ENCODE results near the gene FBXW8.

Gene FBXW8

DNA sequence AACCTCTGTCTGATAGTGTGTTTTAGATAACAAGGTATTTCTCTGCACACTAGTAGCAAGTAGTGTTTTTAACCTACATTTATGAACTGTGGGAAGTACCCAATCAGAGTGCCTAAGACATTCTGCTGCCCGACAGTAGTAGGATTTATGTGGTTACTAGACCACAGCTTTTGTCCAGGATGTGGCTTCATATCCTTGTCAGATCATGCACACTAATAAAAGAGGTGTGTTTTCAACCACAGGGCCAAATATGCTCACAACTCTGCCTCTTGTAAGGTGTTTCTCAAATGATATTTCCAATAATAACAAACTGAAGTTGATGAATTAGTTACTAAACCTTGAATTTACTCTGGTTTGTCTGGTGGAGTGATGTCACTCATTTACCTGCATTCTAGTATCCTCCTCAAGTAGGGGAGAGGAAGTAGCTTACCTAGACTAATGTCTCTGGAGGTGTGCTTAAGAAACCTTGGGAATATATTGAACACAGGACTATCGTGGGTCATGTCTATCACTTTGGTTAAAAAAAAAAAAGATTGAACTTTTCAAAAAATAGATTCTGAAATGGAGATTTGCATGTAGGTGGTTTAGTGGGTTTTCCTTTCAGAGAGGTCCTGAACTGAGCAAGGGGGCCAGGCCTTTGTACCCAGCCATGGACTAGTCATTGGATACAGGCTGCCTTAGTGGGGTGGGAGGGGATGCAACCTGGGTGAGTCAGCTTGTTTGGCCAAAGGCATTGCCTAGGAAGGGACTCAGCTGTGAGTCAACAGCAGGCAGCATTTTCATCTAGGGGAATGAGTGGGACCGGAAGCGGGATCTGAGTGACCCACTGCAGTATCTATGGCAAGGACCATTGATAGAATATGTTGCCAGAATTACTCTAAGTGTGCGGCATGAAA, 14.1 kb downstream of the FBXW8 start:
- peak; percentile 68 for DNase-seq

GRCh38 chr12:116926283-116927243, 15.8 kb downstream of the FBXW8 start:
- DNase-seq, result no peak

- DNase-seq, result no peak
Observed at GRCh38 chr12:116927244-116927940, 16.6 kb downstream of the FBXW8 start.

DNA sequence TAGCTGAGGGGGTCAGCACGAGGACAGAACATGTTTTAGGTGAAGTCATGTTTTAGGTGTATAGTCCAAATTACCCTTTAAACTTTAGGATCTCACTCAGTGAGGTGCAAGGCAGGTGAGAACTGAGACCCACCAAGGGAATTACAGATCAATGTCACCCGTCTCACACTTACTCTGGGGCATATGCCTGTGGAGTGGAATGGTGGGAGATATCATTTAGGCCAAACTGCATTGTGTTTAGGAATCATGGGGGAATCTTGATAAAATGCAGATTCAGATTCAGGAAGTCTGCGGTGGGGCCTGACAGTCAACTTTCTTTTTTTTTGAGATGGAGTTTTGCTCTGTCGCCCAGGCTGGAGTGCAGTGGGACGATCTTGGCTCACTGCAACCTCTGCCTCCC, 17.8 kb downstream of the FBXW8 start:
- DNase-seq, result no peak

DNA sequence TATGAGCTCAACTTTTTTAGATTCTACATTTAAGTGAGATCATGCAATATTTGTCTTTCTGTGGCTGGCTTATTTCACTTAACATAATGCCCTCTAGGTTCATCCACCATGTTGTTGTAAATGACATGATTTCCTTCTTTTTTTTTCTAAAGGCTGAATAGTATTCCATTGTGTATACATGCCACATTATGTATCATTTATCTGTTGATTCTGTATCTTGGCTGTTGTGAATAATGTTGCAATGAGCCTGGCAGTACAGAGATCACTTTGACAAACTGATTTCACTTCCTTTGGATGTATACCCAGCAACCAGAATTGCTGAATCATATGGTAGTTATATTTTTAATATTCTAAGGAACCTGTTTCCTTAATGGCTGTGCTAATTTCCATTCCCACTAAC, 19.1 kb downstream of the FBXW8 start:
- no peak for DNase-seq

GRCh38 chr12:116931665-116932064, 20.9 kb downstream of the FBXW8 start:
- no peak for DNase-seq

DNA sequence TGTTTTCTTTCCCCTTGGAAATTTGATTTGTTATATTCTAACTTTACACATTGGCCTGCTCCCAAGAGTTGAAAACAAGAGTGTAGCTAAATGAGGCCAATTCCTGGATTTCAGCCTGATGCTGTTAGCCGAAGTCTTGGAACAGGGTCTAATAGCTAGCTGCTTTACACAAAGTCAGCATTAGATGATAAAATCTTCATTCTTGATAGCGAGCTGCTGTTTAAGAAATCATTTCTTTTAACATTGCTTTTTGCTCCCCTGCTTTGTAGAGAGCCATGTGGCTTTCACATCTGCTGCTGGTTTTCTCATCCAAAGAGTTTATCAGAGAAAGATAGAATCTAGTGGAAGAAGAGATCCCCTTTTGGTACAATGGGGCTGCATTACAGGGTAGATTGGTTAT, 22.3 kb downstream of the FBXW8 start:
- no peak for DNase-seq

- DNase-seq, result no peak
Observed at GRCh38 chr12:116933512-116934246, 22.9 kb downstream of the FBXW8 start.

DNA sequence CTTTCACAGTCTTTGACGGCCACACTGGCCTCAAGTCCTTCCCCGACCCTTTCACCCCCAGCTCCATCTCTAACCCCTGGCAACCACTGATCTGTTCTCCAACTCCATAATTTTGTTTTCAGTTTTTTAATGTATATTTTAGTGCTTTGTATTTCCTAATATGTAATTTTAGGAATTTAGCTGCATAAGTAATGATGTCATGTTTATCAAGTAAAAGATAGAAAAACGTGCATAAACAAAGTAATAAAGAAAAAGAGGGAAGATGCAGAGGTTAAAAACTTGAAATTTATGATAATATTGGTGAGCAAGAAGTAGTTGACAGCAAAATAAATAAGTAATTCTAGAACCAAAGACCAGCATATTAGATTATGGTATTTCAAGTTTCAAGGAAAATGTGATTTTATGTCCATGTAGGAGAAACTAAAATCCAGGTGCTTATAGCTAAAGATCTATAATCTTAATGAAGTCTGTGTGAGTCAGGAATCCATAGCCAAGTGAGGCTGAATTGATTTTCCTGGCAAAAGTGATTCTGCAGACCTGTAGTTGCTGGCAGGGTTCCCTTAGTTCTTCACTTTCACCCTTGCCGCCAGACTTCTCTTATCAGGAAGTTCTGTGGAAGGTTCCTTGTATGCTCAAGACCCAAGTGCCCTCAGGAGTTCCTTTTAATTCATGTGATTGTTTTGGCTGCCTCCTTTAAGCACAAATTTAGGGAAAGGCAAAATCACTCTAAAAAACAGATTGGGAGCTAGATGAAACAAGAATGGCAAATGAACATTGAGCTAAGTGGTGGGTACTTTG, 24.4 kb downstream of the FBXW8 start:
- no peak for DNase-seq

- no peak for DNase-seq
Observed at GRCh38 chr12:116937640-116938039, 26.9 kb downstream of the FBXW8 start.

DNA sequence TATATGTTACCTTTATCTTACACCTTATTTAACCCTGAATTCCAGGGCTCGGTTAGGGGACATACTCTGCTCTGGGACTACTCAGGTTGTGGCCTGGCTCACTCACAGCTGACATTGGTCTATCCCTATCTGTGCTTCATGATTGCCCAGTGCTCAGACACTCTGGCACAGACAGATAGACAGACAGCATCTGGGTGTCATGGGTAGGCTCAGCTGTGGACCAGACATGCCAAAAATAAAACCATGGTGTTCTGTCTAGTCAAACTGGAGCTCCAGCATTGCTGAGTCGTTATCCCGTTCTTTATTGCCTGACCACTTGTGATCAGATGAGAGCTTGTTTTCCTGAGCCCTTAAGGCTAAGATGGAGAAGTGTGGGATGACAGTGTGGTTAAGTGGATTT, 29.0 kb downstream of the FBXW8 start:
- no peak for DNase-seq

- no peak for DNase-seq
Observed at GRCh38 chr12:116941188-116941587, 30.4 kb downstream of the FBXW8 start.

DNA sequence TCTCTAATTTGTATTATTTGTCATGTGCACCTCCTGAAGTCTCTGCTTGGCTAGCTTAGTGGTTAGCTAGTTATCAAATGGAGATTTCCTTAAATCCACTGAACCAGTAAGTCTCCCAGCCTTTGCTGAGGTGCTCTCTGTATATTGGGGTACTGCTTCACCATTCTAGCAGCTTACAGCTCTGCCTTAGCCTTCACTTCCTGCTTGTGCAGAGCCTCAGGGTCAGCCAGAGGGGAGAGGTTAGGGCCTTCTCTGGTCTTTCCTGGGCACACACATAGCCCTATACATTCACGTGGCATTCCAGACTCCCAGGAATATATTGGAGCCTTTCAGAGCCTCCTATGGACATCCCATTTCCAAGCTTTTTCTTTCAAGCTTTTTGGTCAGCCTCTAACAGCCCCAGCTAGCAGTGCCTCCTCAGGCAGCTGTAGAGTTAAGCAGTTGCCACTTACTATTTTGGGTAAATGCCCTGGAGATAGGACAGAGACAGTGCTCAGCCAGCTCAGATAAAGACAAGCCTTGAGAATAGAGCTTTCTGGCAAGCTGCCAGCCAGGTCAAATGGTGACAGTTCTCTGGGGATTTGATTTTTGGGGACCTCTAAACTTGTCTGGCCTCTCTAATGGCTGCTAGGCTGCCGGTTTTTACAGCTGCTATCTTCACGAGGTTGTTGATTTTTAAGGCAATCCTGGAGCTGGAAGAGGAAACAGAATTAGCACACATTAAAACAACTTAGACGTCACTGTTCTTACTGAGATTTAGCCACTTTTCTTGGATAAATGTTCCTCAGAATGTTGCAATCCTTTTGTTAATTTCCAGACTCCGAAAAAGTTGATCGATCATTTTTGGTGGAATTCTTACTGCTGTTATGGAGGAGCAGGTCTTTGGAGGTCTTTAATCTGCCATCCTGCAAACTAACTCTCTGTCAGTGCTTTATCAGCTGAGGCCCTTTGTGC, 32.9 kb downstream of the FBXW8 start:
- no peak for DNase-seq

DNA sequence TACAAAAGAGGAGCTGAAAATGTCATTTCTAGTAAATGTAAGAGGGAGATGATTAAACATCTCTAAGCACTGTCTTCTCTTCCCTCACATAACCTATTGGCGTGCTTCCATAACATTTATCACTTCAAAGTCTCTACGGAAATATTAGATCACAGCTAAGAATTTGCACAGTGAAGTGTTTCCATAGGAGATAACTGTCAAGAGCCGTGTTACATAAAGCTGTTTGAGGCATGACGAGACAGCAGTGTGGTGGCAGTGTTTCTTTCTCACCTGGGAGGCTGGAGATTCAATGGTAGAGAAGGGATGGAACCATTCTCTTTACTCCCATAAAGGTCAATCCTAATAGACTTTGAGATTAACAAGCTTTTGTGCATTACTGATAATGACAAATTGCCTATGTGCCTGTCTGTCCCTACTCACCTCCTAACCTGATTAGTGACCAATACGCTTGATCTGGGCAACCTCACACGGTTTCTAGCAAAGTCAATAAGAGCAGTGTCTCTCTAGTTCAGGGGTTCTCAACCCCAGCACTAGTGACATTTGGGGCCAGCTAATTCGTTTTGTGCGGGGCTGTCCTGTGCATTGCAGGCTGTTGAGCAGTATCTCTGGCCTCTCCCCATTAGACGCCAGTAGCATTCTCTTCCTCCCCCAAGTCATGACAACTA, 35.3 kb downstream of the FBXW8 start:
- no peak for DNase-seq

- no peak for DNase-seq
Observed at GRCh38 chr12:116948298-116948697, 37.5 kb downstream of the FBXW8 start.

DNA sequence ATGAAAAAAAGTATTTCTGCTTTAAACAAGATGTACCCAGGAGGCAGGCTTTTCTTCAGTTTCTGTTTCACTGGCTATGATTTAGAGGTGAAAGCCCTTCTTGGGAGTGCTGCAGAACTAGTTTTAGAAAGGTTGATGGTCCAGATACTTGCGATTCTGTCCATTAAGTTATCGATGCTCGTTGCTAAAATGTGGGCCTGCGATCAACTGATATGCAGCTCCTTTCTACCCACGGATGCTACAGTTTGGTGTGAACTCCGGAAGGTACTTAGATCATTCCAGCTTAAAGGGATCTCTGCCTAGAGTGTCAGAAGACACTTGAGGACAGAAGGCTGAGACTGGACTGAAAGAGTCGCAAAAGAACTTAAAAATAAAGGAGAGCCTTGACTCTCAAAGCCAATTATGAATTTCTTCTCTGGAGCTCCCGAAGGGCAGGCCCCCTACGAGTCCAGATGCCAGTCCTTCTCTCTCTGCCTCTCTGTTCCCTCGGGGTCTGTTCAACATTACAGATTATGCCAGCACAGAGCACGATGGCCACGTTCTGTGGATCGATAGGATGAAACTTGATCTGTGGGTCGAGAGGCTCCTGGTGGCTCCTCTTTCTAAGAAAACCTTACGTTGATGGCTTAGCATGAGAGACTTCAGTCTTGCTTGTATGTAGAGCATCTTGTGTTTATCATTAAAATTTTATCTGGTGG, 40.0 kb downstream of the FBXW8 start:
- DNase-seq, result no peak

- DNase-seq, result no peak
Observed at GRCh38 chr12:116954710-116955381, 44.1 kb downstream of the FBXW8 start.

DNA sequence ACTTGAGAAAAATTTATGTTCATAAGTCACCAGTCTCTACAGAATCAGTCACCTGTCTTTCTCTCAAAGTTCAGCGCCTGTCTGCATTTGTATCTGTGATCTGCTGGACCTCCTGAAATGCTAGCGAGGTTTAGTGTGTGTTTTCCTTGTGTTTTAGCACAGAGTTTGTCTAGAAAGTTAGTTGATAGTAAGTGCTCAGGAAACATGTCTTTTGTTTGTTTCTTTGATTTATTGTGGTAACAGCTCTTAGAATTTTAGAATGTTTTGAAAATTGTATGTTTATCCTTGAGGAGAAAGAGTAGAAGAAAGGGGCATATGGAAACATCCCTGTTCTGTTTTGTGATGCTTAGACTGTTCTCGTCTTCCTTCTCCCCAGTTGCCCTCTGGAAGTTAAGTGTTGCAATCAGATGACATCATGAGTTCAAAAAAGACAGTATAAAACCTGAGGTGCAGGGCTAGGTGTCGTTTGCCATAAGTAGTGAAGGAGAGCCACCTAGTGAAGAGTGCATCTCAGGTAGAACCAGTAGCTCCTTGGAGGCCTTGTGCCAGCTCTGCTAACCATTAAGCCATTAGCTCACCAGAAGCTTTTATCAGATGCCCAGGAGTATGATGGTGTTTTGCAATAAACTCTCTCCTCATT, 44.8 kb downstream of the FBXW8 start:
- DNase-seq, result no peak

All from fibroblast of skin of abdomen (primary cell).